ENCODE measurements around the gene CDYL2. TPM values are rescaled to one million over a fixed set of nuclear protein-coding genes. Genes with fewer than 3 reads are reported as not detected.

Gene CDYL2
- total and polyA plus RNA-seq, 2 donors (not counting 3 experiments of a cell fraction or from before 2014, with no cell fraction given), result 7.1 to 71.3 TPM

GRCh38 chr16:80659865-80660264 is 144.5 kb downstream of the CDYL2 start:
- ChIA-PET POLR2A (no interaction called here), CTCF (no interaction called here)
- Histone ChIP-seq H3K79me2 (ENCODE audit: control insufficient read depth, insufficient read depth, low read length) (peaks cover 75% of the 10 kb centered on the region), H3K9ac (replicated peaks; ENCODE audit: extremely low read depth, insufficient read depth, low read length) (no peak overlapping the region), H3K4me2 (ENCODE audit: insufficient read depth, low read length) (no peak overlapping the region), H3K9me3 (replicated peaks; ENCODE audit: control insufficient read depth, insufficient read depth, low read length) (no peaks in the 10 kb centered on the region), H3K36me3 (ENCODE audit: control insufficient read depth in 2 of 2, extremely low read depth in 1 of 2, insufficient read depth in 2 of 2, low read length in 2 of 2) (peaks cover 0 to 2% of the 10 kb centered on the region in 2 experiments), H3K4me1 (ENCODE audit: control insufficient read depth, extremely low read depth, insufficient read depth, low read length) (peaks cover 16% of the 10 kb centered on the region), H4K20me1 (replicated peaks; ENCODE audit: control insufficient read depth, extremely low read depth, insufficient read depth, low read length) (peaks cover 5% of the 10 kb centered on the region), H3K4me3 (replicated peaks in 1 of 3; ENCODE audit: insufficient read depth in 1 of 3, low read depth in 1 of 3, low read length in 3 of 3) (no peak overlapping the region), H2AFZ (ENCODE audit: low read depth, low read length) (no peak overlapping the region), H3K27ac (ENCODE audit: insufficient read depth, low read depth, low read length) (no peak overlapping the region), H3K9me1 (replicated peaks; ENCODE audit: control insufficient read depth, extremely low read depth, insufficient read depth, low read length) (no peaks in the 10 kb centered on the region), H3K27me3 (ENCODE audit: control insufficient read depth in 2 of 2, insufficient read depth in 2 of 2, low read length in 2 of 2) (no peaks in the 10 kb centered on the region)
- intact Hi-C loops (cut with micrococcal nuclease) (no loop called here), dilution Hi-C loops (cut with MboI; ENCODE audit: extremely low pct_ligation_motif_present, low sequenced_read_pairs) (no loop called here)
- FAIRE-seq (no peak), DNase-seq (ENCODE audit: low read depth, low spot score) (no peak)
- BruUV-seq (replicated peaks), result no TSS peak
- TF ChIP-seq EZH2 (IDR thresholded peaks at IDR 0.05; ENCODE audit: borderline replicate concordance, low read depth, low read length, severe bottlenecking) (no peak), POLR2AphosphoS5 (IDR thresholded peaks at IDR 0.05; ENCODE audit: insufficient read depth, low read depth, low read length) (no peak), POLR2A (IDR thresholded peaks at IDR 0.05; ENCODE audit: low read depth, low read length) (no peak), FOS (IDR thresholded peaks at IDR 0.05; ENCODE audit: borderline replicate concordance, insufficient read depth, low read length) (no peak), GATA2 (IDR thresholded peaks at IDR 0.05; ENCODE audit: insufficient read depth, insufficient read length, low read depth, low read length) (no peak)

- POLR2A ChIA-PET, result no interaction called here
Measured at GRCh38 chr16:80656711-80657150, 147.7 kb downstream of the CDYL2 start.

More at GRCh38 chr16:80656711-80657150, 147.7 kb downstream of the CDYL2 start:
- no peak overlapping the region for H3K4me3 ChIP-seq (replicated peaks in 1 of 3; ENCODE audit: insufficient read depth in 1 of 3, low read depth in 1 of 3, low read length in 3 of 3)
- no peaks in the 10 kb centered on the region for H3K9me3 ChIP-seq (replicated peaks; ENCODE audit: control insufficient read depth, insufficient read depth, low read length)
- DNase-seq (ENCODE audit: low read depth, low spot score) (no peak), FAIRE-seq (no peak)
- H4K20me1 ChIP-seq (replicated peaks; ENCODE audit: control insufficient read depth, extremely low read depth, insufficient read depth, low read length), result peaks cover 5% of the 10 kb centered on the region
- peaks cover 0 to 5% of the 10 kb centered on the region in 2 experiments for H3K36me3 ChIP-seq (ENCODE audit: control insufficient read depth in 2 of 2, extremely low read depth in 1 of 2, insufficient read depth in 2 of 2, low read length in 2 of 2)
- no peak overlapping the region for H2AFZ ChIP-seq (ENCODE audit: low read depth, low read length)
- H3K4me2 ChIP-seq (ENCODE audit: insufficient read depth, low read length), result peak overlapping the region; percentile 16
- no peaks in the 10 kb centered on the region for H3K27me3 ChIP-seq (ENCODE audit: control insufficient read depth in 2 of 2, insufficient read depth in 2 of 2, low read length in 2 of 2)
- dilution Hi-C loops (cut with MboI; ENCODE audit: extremely low pct_ligation_motif_present, low sequenced_read_pairs), result no loop called here
- no peaks in the 10 kb centered on the region for H3K9me1 ChIP-seq (replicated peaks; ENCODE audit: control insufficient read depth, extremely low read depth, insufficient read depth, low read length)
- intact Hi-C loops (cut with micrococcal nuclease), result no loop called here
- peaks cover 78% of the 10 kb centered on the region for H3K79me2 ChIP-seq (ENCODE audit: control insufficient read depth, insufficient read depth, low read length)
- no TSS peak for BruUV-seq (replicated peaks)
- no peak overlapping the region for H3K9ac ChIP-seq (replicated peaks; ENCODE audit: extremely low read depth, insufficient read depth, low read length)
- H3K4me1 ChIP-seq (ENCODE audit: control insufficient read depth, extremely low read depth, insufficient read depth, low read length), result peaks cover 9% of the 10 kb centered on the region
- TF ChIP-seq GATA2 (IDR thresholded peaks at IDR 0.05; ENCODE audit: insufficient read depth, insufficient read length, low read depth, low read length) (no peak), MYC (IDR thresholded peaks at IDR 0.05; ENCODE audit: low read depth, low read length) (no peak), POLR2A (IDR thresholded peaks at IDR 0.05; ENCODE audit: low read depth, low read length) (no peak)
- CTCF ChIA-PET, result no interaction called here
- no peak overlapping the region for H3K27ac ChIP-seq (ENCODE audit: insufficient read depth, low read depth, low read length)
